ENCODE measurements around the gene DOCK7.

DOCK7 gene

GRCh38 chr1:62508187-62508758 is 179.9 kb downstream of the DOCK7 start:
- TF ChIP-seq EZH2phosphoT487 (IDR thresholded peaks at IDR 0.05; ENCODE audit: borderline replicate concordance, low read length) (no peak), CTCF (IDR thresholded peaks at IDR 0.05; ENCODE audit: low read depth, low read length, poor library complexity, severe bottlenecking) (peak; percentile 68)
- no peaks in the 10 kb centered on the region for H3K36me3 ChIP-seq (ENCODE audit: control insufficient read depth, low read length)
- no peaks in the 10 kb centered on the region for H3K79me2 ChIP-seq (ENCODE audit: control insufficient read depth, low read length)
- H3K4me3 ChIP-seq (ENCODE audit: low read length), result no peak overlapping the region
- H3F3A ChIP-seq (ENCODE audit: control insufficient read depth, insufficient read depth), result no peaks in the 10 kb centered on the region
- no peak overlapping the region for H3K4me2 ChIP-seq (ENCODE audit: low read length)
- no peak overlapping the region for H3K27ac ChIP-seq (ENCODE audit: low read depth, low read length)
- no peaks in the 10 kb centered on the region for H3K4me1 ChIP-seq (ENCODE audit: control insufficient read depth, low read length)
- H3K27me3 ChIP-seq (ENCODE audit: control insufficient read depth, low read length), result no peaks in the 10 kb centered on the region
- no peaks in the 10 kb centered on the region for H3K9me2 ChIP-seq (replicated peaks; ENCODE audit: control insufficient read depth, low read length)
- H4K20me1 ChIP-seq (ENCODE audit: control insufficient read depth, insufficient read depth, low read depth, low read length), result no peaks in the 10 kb centered on the region
- H3K9me3 ChIP-seq (ENCODE audit: control insufficient read depth, insufficient read depth, low read length), result no peaks in the 10 kb centered on the region

GRCh38 chr1:62500210-62500609 is 188.0 kb downstream of the DOCK7 start:
- Histone ChIP-seq H3K4me1 (ENCODE audit: control insufficient read depth, low read length) (no peaks in the 10 kb centered on the region), H3K4me3 (ENCODE audit: low read length) (no peak overlapping the region), H4K20me1 (ENCODE audit: control insufficient read depth, insufficient read depth, low read depth, low read length) (no peaks in the 10 kb centered on the region), H3K27ac (ENCODE audit: low read depth, low read length) (no peak overlapping the region), H3F3A (ENCODE audit: control insufficient read depth, insufficient read depth) (no peaks in the 10 kb centered on the region), H3K9me3 (ENCODE audit: control insufficient read depth, insufficient read depth, low read length) (no peaks in the 10 kb centered on the region), H3K36me3 (ENCODE audit: control insufficient read depth, low read length) (no peaks in the 10 kb centered on the region), H3K9me2 (replicated peaks; ENCODE audit: control insufficient read depth, low read length) (no peaks in the 10 kb centered on the region), H3K27me3 (ENCODE audit: control insufficient read depth, low read length) (no peaks in the 10 kb centered on the region), H3K79me2 (ENCODE audit: control insufficient read depth, low read length) (no peaks in the 10 kb centered on the region), H3K4me2 (ENCODE audit: low read length) (no peak overlapping the region)
- TF ChIP-seq EZH2phosphoT487 (IDR thresholded peaks at IDR 0.05; ENCODE audit: borderline replicate concordance, low read length) (no peak), CTCF (IDR thresholded peaks at IDR 0.05; ENCODE audit: low read depth, low read length, poor library complexity, severe bottlenecking) (no peak)

GRCh38 chr1:62494137-62494536 is 194.0 kb downstream of the DOCK7 start:
- H3K9me3 ChIP-seq (ENCODE audit: control insufficient read depth, insufficient read depth, low read length), result no peaks in the 10 kb centered on the region
- H3K4me1 ChIP-seq (ENCODE audit: control insufficient read depth, low read length), result no peaks in the 10 kb centered on the region
- H3K36me3 ChIP-seq (ENCODE audit: control insufficient read depth, low read length), result no peaks in the 10 kb centered on the region
- no peak overlapping the region for H3K27ac ChIP-seq (ENCODE audit: low read depth, low read length)
- no peaks in the 10 kb centered on the region for H3K79me2 ChIP-seq (ENCODE audit: control insufficient read depth, low read length)
- no peak overlapping the region for H3K4me3 ChIP-seq (ENCODE audit: low read length)
- H4K20me1 ChIP-seq (ENCODE audit: control insufficient read depth, insufficient read depth, low read depth, low read length), result no peaks in the 10 kb centered on the region
- no peaks in the 10 kb centered on the region for H3K27me3 ChIP-seq (ENCODE audit: control insufficient read depth, low read length)
- H3F3A ChIP-seq (ENCODE audit: control insufficient read depth, insufficient read depth), result no peaks in the 10 kb centered on the region
- no peaks in the 10 kb centered on the region for H3K9me2 ChIP-seq (replicated peaks; ENCODE audit: control insufficient read depth, low read length)
- TF ChIP-seq EZH2phosphoT487 (IDR thresholded peaks at IDR 0.05; ENCODE audit: borderline replicate concordance, low read length), result no peak
- no peak for TF ChIP-seq CTCF (IDR thresholded peaks at IDR 0.05; ENCODE audit: low read depth, low read length, poor library complexity, severe bottlenecking)
- H3K4me2 ChIP-seq (ENCODE audit: low read length), result no peak overlapping the region

Data from DOHH2 (cell line).